ENCODE results near the gene RIOX2. TPM values are rescaled to one million over a fixed set of nuclear protein-coding genes. Genes with fewer than 3 reads are reported as not detected.

Gene RIOX2
- total RNA-seq, 1 experiment from 2014 or later: 12.8 TPM

DNA sequence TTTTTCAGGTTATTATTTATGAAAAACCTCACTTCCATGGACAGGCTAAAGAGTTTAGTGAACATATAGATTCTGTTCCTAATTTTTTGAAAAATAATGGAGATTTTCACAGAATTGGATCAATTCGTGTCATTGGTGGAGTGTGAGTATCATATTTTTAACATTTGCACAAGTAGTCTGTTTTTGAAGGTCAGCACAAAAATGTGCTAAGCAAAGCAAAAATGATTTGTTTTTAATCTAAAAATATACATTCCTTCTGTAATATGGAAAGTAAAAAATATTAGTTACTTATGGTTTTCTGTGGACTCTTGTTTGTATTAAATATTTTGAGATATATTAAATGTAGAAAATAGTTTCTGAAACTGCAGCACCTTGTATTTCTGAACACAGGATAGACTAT is 79.4 kb downstream of the RIOX2 start:
- no peaks in the 10 kb centered on the region for H3K27me3 ChIP-seq (ENCODE audit: control insufficient read depth, insufficient read depth, low read length)
- no peak for DNase-seq
- H3K4me3 ChIP-seq (ENCODE audit: insufficient read depth, low read depth, low read length): no peak overlapping the region
- no peaks in the 10 kb centered on the region for H3K36me3 ChIP-seq (replicated peaks; ENCODE audit: control insufficient read depth, insufficient read depth, low read length)

Other genes with a start within 250 kb of the RIOX2 start
- gene ARL6, start 207.7 kb downstream of the RIOX2 start, total RNA-seq (2014; rRNA removed; shearing (Covaris generic)): 3.6 and 5.2 TPM in 2 replicates
- 3.7 and 5.7 TPM in 2 replicates for gene CRYBG3, start 150.4 kb downstream of the RIOX2 start, total RNA-seq (2014; rRNA removed; shearing (Covaris generic))
- gene GABRR3, start 62.9 kb upstream of the RIOX2 start, total RNA-seq (2014; rRNA removed; shearing (Covaris generic)): not detected in 2 replicates
- gene OR5AC2, start 114.7 kb upstream of the RIOX2 start, total RNA-seq (2014; rRNA removed; shearing (Covaris generic)): not detected in 2 replicates
- gene OR5H1, start 158.3 kb upstream of the RIOX2 start, total RNA-seq (2014; rRNA removed; shearing (Covaris generic)): not detected in 2 replicates
- not detected in 2 replicates for gene OR5H14, start 175.0 kb upstream of the RIOX2 start, total RNA-seq (2014; rRNA removed; shearing (Covaris generic))
- gene OR5H15, start 194.3 kb upstream of the RIOX2 start, total RNA-seq (2014; rRNA removed; shearing (Covaris generic)): not detected in 2 replicates